ENCODE results near the gene GKN2.

- TF ChIP-seq CTCF (IDR thresholded peaks at IDR 0.05; ENCODE audit: borderline replicate concordance, extremely low read depth, low read length, poor library complexity, severe bottlenecking) (no peak), EZH2 (IDR thresholded peaks at IDR 0.05; ENCODE audit: borderline replicate concordance, low read depth, low read length, severe bottlenecking) (no peak)
Measured at GRCh38 chr2:68936889-68937288, 15.8 kb downstream of the GKN2 start.
